HCT116 (cell line): ENCODE results near the gene PDE4B. TPM values are rescaled to one million over a fixed set of nuclear protein-coding genes. Genes with fewer than 3 reads are reported as not detected.

Experiments used
- ATAC-seq: fragments of 200-7000 bp; cut with Tn5 transposase; 2 replicates; pipeline ENCODE4 v1.9.1; 2020; ENCODE audit warnings: mild to moderate bottlenecking, moderate library complexity
- BruUV-seq: library from RNA; stranded (reverse); fragments of 400-500 nt; replicated peaks from 2 replicates; lab custom pipeline; 2021; lab: Mats Ljungman, UMichigan
- CTCF ChIA-PET: fragments of 300-600 bp; sonication (Branson Sonifier 250); formaldehyde crosslinking; loops from one replicate; lab custom pipeline; 2021; ENCODE audit warnings: antibody characterized with exemption; lab: Charles Lee
- POLR2A ChIA-PET: fragments of 300-600, 350-600 bp; sonication (Branson Sonifier 250); formaldehyde crosslinking; loops from one replicate; lab custom pipeline; 2021; ENCODE audit warnings: antibody characterized with exemption; lab: Charles Lee
- RAD21 ChIA-PET, 2 experiments: fragments of 300-600 bp; sonication (Branson Sonifier 250); formaldehyde crosslinking; loops; one replicate each; lab custom pipeline; 2023; ENCODE audit warnings: low total read pairs in 2 of 2; ENCODE audit not compliant: uncharacterized antibody in 2 of 2, unreplicated experiment in 2 of 2, low non-redundant PET in 1 of 2; lab: Charles Lee
- DNase-seq: peaks from one replicate; pipeline ENCODE4 v3.0.0-alpha.2; 2010; ENCODE audit warnings: low read depth, low spot score
- H2AFZ ChIP-seq: fragments of 200-600 bp; shearing (Covaris generic), sonication (generic); 2 replicates; pipeline ENCODE4 v1.6.1; 2017; ENCODE audit warnings: low read depth, mixed run types, mixed read lengths, antibody characterized with exemption, low read length; ENCODE audit not compliant: poor library complexity, severe bottlenecking
- H3K27ac ChIP-seq: 2 replicates; pipeline ENCODE4 v1.5.1; 2012; ENCODE audit warnings: low read depth, low read length
- H3K27me3 ChIP-seq: fragments of 200-600 bp; sonication (generic); 2 replicates; pipeline ENCODE4 v1.6.1; 2016; ENCODE audit warnings: mixed run types, low read length, mixed read lengths; ENCODE audit not compliant: insufficient read depth
- H3K36me3 ChIP-seq, 2 experiments: fragments of 200-500 bp in 1 of 2; fragments of 200-600 bp in 1 of 2; sonication (Bioruptor generic) in 1 of 2; sonication (generic) in 1 of 2; 2 replicates each; pipeline versions ENCODE4 v1.5.1 to v1.6.1; 2014 to 2016; ENCODE audit warnings: low read length in 2 of 2, inconsistent platforms in 1 of 2, mixed read lengths in 1 of 2, mixed run types in 1 of 2; ENCODE audit not compliant: insufficient read depth in 2 of 2, control insufficient read depth in 1 of 2
- H3K4me1 ChIP-seq, 2 experiments: fragments of 200-600 bp in 1 of 2; sonication (generic) in 1 of 2; 2 replicates each; pipeline versions ENCODE4 v1.5.1 to v1.6.1; 2012 to 2017; ENCODE audit warnings: low read length in 2 of 2, inconsistent platforms in 1 of 2, mild to moderate bottlenecking in 1 of 2, mixed read lengths in 1 of 2, mixed run types in 1 of 2, moderate library complexity in 1 of 2; ENCODE audit not compliant: insufficient read depth in 2 of 2, control insufficient read depth in 1 of 2
- H3K4me2 ChIP-seq: fragments of 200-600 bp; sonication (generic); 2 replicates; pipeline ENCODE4 v1.6.1; 2017; ENCODE audit warnings: mixed run types, low read length, mixed read lengths
- H3K4me3 ChIP-seq, 2 experiments: fragments of 200-600 bp in 1 of 2; sonication (generic) in 1 of 2; replicated peaks in 1 of 2; 2 replicates each; pipeline ENCODE4 v1.5.1; 2011 to 2016; ENCODE audit warnings: low read length in 2 of 2, control low read depth in 1 of 2, low read depth in 1 of 2, mild to moderate bottlenecking in 1 of 2, mixed read lengths in 1 of 2, mixed run types in 1 of 2
- H3K79me2 ChIP-seq: fragments of 200-600 bp; sonication (generic); 2 replicates; pipeline ENCODE4 v1.6.1; 2017; ENCODE audit warnings: mild to moderate bottlenecking, mixed run types, low read length, moderate library complexity, mixed read lengths; ENCODE audit not compliant: insufficient read depth
- H3K9ac ChIP-seq: fragments of 200-600 bp; sonication (generic); 2 replicates; pipeline ENCODE4 v1.6.1; 2016; ENCODE audit warnings: low read length, mixed read lengths
- H3K9me2 ChIP-seq: fragments of 200-600 bp; sonication (generic), shearing (Covaris generic); 2 replicates; pipeline ENCODE4 v1.6.1; 2017; ENCODE audit warnings: mixed run types, mild to moderate bottlenecking, moderate library complexity; ENCODE audit not compliant: insufficient read depth
- H3K9me3 ChIP-seq, 2 experiments: fragments of 200-500 bp in 1 of 2; fragments of 200-600 bp in 1 of 2; sonication (Bioruptor generic) in 1 of 2; sonication (generic) in 1 of 2; 2 replicates each; pipeline ENCODE4 v1.6.1; 2014 to 2017; ENCODE audit warnings: low read length in 2 of 2, mixed read lengths in 2 of 2, inconsistent platforms in 1 of 2, low read depth in 1 of 2, mild to moderate bottlenecking in 1 of 2, mixed run types in 1 of 2, moderate library complexity in 1 of 2; ENCODE audit not compliant: control insufficient read depth in 1 of 2, insufficient read depth in 1 of 2
- H4K20me1 ChIP-seq: fragments of 200-600 bp; sonication (generic), shearing (Covaris generic); 2 replicates; pipeline ENCODE4 v1.6.1; 2017; ENCODE audit warnings: mixed run types, mild to moderate bottlenecking, moderate library complexity; ENCODE audit not compliant: insufficient read depth
- CBX3 ChIP-seq: IDR thresholded peaks from 2 replicates; pipeline ENCODE4 v1.6.1; 2012; ENCODE audit warnings: low read depth
- ELF1 ChIP-seq: IDR thresholded peaks from 2 replicates; pipeline ENCODE4 v1.6.1; 2012; ENCODE audit warnings: low read depth, borderline replicate concordance
- EZH2 ChIP-seq: fragments of 200-600 bp; sonication (generic); IDR thresholded peaks from 2 replicates; pipeline ENCODE4 v1.6.1; 2017; ENCODE audit warnings: antibody characterized with exemption, mixed run types
- EZH2phosphoT487 ChIP-seq: fragments of 200-600 bp; IDR thresholded peaks from 2 replicates; pipeline ENCODE4 v1.6.1; 2018; ENCODE audit warnings: antibody characterized with exemption, borderline replicate concordance
- POLR2A ChIP-seq: IDR thresholded peaks from 2 replicates; pipeline ENCODE4 v1.7.0; 2011; ENCODE audit warnings: borderline replicate concordance; ENCODE audit not compliant: insufficient read depth, insufficient read length; ENCODE audit errors: extremely low read depth
- ZFX ChIP-seq: fragments of 450-650 bp; IDR thresholded peaks from 2 replicates; pipeline ENCODE4 v1.6.1; 2017
- ZNF274 ChIP-seq: fragments of 200-500 bp; sonication (Bioruptor generic); IDR thresholded peaks from 2 replicates; pipeline ENCODE4 v1.6.1; 2014; ENCODE audit warnings: mild to moderate bottlenecking, low read depth, low read length, inconsistent platforms
- intact Hi-C: fragments of 100-400 bp; cut with micrococcal nuclease; formaldehyde crosslinking; loops from 2 replicates; pipeline ENCODE4 v1.10.0; 2022
- total RNA-seq: library from RNA; stranded (reverse); gene quantifications from one replicate; pipeline ENCODE4 v1.2.1, GENCODE V29; 2021; ENCODE audit not compliant: unreplicated experiment
- TF ChIP-seq, protein P1 (sequence below): IDR thresholded peaks from 2 replicates; pipeline ENCODE4 v1.6.1; 2012; ENCODE audit warnings: low read depth
- TF ChIP-seq, protein P2 (sequence below): IDR thresholded peaks from 2 replicates; pipeline ENCODE4 v1.6.1; 2011; ENCODE audit warnings: mild to moderate bottlenecking, low read length, moderate library complexity; ENCODE audit not compliant: insufficient replicate concordance; ENCODE audit errors: extremely low read depth

Gene PDE4B
- total RNA-seq, 1 experiment from 2014 or later = 76.9 TPM

DNA sequence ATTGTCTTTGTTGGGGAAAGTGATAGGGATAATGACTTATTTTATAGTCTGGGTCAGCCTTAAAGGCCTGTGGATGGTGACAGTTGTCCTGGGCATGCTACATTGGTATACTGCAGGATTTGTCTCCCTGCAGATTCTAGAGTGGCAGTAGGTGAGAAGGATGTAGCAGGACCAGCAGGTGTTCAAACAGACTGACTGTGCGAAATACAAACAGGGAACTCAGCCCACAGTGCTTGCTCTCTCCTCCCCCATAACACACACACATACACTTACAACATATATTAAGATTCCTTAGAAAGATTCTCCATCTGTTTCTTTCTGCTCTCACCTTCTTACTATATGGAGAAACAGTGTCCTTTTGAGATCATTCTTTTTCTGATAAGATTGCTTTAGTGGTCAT is 6.9 kb downstream of the PDE4B start:
- no peaks in the 10 kb centered on the region for H3K27me3 ChIP-seq
- no peak overlapping the region for H3K4me3 ChIP-seq
- no peak overlapping the region for H2AFZ ChIP-seq
- H3K36me3 ChIP-seq = no peaks in the 10 kb centered on the region
- H4K20me1 ChIP-seq = no peaks in the 10 kb centered on the region
- no peak for ATAC-seq
- no peak overlapping the region for H3K27ac ChIP-seq
- no peak overlapping the region for H3K9ac ChIP-seq
- RAD21 ChIA-PET = no interaction called here
- H3K9me3 ChIP-seq = no peaks in the 10 kb centered on the region
- no peak for DNase-seq
- intact Hi-C loops = no loop called here
- POLR2A ChIA-PET = no interaction called here
- TF ChIP-seq, protein P1, sequence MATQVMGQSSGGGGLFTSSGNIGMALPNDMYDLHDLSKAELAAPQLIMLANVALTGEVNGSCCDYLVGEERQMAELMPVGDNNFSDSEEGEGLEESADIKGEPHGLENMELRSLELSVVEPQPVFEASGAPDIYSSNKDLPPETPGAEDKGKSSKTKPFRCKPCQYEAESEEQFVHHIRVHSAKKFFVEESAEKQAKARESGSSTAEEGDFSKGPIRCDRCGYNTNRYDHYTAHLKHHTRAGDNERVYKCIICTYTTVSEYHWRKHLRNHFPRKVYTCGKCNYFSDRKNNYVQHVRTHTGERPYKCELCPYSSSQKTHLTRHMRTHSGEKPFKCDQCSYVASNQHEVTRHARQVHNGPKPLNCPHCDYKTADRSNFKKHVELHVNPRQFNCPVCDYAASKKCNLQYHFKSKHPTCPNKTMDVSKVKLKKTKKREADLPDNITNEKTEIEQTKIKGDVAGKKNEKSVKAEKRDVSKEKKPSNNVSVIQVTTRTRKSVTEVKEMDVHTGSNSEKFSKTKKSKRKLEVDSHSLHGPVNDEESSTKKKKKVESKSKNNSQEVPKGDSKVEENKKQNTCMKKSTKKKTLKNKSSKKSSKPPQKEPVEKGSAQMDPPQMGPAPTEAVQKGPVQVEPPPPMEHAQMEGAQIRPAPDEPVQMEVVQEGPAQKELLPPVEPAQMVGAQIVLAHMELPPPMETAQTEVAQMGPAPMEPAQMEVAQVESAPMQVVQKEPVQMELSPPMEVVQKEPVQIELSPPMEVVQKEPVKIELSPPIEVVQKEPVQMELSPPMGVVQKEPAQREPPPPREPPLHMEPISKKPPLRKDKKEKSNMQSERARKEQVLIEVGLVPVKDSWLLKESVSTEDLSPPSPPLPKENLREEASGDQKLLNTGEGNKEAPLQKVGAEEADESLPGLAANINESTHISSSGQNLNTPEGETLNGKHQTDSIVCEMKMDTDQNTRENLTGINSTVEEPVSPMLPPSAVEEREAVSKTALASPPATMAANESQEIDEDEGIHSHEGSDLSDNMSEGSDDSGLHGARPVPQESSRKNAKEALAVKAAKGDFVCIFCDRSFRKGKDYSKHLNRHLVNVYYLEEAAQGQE = no peak
- TF ChIP-seq POLR2A (no peak), CBX3 (no peak), ZFX (no peak), EZH2 (no peak), EZH2phosphoT487 (no peak), ELF1 (no peak), ZNF274 (no peak)
- TF ChIP-seq, protein P2, sequence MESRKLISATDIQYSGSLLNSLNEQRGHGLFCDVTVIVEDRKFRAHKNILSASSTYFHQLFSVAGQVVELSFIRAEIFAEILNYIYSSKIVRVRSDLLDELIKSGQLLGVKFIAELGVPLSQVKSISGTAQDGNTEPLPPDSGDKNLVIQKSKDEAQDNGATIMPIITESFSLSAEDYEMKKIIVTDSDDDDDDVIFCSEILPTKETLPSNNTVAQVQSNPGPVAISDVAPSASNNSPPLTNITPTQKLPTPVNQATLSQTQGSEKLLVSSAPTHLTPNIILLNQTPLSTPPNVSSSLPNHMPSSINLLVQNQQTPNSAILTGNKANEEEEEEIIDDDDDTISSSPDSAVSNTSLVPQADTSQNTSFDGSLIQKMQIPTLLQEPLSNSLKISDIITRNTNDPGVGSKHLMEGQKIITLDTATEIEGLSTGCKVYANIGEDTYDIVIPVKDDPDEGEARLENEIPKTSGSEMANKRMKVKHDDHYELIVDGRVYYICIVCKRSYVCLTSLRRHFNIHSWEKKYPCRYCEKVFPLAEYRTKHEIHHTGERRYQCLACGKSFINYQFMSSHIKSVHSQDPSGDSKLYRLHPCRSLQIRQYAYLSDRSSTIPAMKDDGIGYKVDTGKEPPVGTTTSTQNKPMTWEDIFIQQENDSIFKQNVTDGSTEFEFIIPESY = no peak
- H3K4me2 ChIP-seq = no peak overlapping the region
- no peaks in the 10 kb centered on the region for H3K4me1 ChIP-seq
- H3K79me2 ChIP-seq = no peaks in the 10 kb centered on the region
- CTCF ChIA-PET = no interaction called here
- H3K9me2 ChIP-seq = no peaks in the 10 kb centered on the region
- BruUV-seq = no TSS peak
